Spleen (tissue), 11 donors: Measurements from ENCODE around the gene FBLN2. TPM values are rescaled to one million over a fixed set of nuclear protein-coding genes. Genes with fewer than 3 reads are reported as not detected.
A peak's percentile ranks its signal among the peaks of the same experiment; 100 is the strongest.

Source experiments
- DNase-seq: peaks from one replicate; pipeline ENCODE4 v3.0.0-alpha.2; 2020
- H3K27ac ChIP-seq, 8 donors: fragments of 200-600 bp; sonication (generic) in 7 of 8; 1 replicate in 4 of 8; 2 replicates in 4 of 8; pipeline versions ENCODE4 v1.5.0 to v1.8.0; 2016 to 2021; ENCODE audit warnings: inconsistent platforms in 4 of 8, mild to moderate bottlenecking in 4 of 8, moderate library complexity in 1 of 8
- H3K27me3 ChIP-seq, 7 donors: fragments of 200-600 bp; sonication (generic) in 6 of 7; replicated peaks in 1 of 7; 1 replicate in 4 of 7; 2 replicates in 3 of 7; pipeline versions ENCODE4 v1.5.0 to v1.8.0; 2016 to 2021; ENCODE audit warnings: inconsistent platforms in 3 of 7, mild to moderate bottlenecking in 1 of 7
- H3K36me3 ChIP-seq, 6 donors: fragments of 200-600 bp; sonication (generic) in 5 of 6; 1 replicate in 4 of 6; 2 replicates in 2 of 6; pipeline versions ENCODE4 v1.5.0 to v1.8.0; 2016 to 2021; ENCODE audit warnings: inconsistent platforms in 2 of 6
- H3K4me1 ChIP-seq, 6 donors: fragments of 200-600 bp; sonication (generic) in 5 of 6; 1 replicate in 3 of 6; 2 replicates in 3 of 6; pipeline versions ENCODE4 v1.5.0 to v1.8.0; 2016 to 2021; ENCODE audit warnings: inconsistent platforms in 3 of 6
- H3K4me3 ChIP-seq, 8 donors: fragments of 200-600 bp; sonication (generic) in 7 of 8; 1 replicate in 4 of 8; 2 replicates in 4 of 8; pipeline versions ENCODE4 v1.5.0 to v1.8.0; 2016 to 2021; ENCODE audit warnings: inconsistent platforms in 4 of 8, mild to moderate bottlenecking in 4 of 8, moderate library complexity in 2 of 8
- H3K9me3 ChIP-seq, 8 donors: fragments of 200-600 bp; sonication (generic) in 7 of 8; 1 replicate in 4 of 8; 2 replicates in 4 of 8; pipeline versions ENCODE4 v1.5.0 to v1.8.0; 2016 to 2021; ENCODE audit warnings: inconsistent platforms in 4 of 8
- POLR2A ChIP-seq, 3 donors: fragments of 450-650 bp; IDR thresholded peaks; one replicate each; pipeline ENCODE4 v1.5.1; 2017; ENCODE audit warnings: antibody characterized with exemption in 3 of 3, mild to moderate bottlenecking in 1 of 3
- POLR2AphosphoS5 ChIP-seq, 3 donors: sonication (generic); formaldehyde crosslinking; IDR thresholded peaks; one replicate each; pipeline ENCODE4 v1.5.1; 2017; ENCODE audit warnings: antibody characterized with exemption in 3 of 3
- WGBS, 5 donors: extraction: QIAGEN DNeasy Blood & Tissue Kit in 3 of 5; methylation state at CpG; one replicate each; pipeline versions ENCODE4 v1.1.5 to v1.1.7; 2013 to 2018; 5-methylcytosine and 5-hydroxymethylcytosine counted together
- intact Hi-C: fragments of 100-400 bp; cut with DNase I; formaldehyde crosslinking; loops from one replicate; pipeline ENCODE4 v1.15.0; 2023; ENCODE audit warnings: low total_unique reads
- polyA plus RNA-seq, 3 donors: library from polyadenylated mRNA; stranded (reverse); fragments of 200-250 nt; gene quantifications; one replicate each; pipeline ENCODE4 v1.2.1, GENCODE V29; 2013
- total RNA-seq, 7 donors: library from RNA; depleted of rRNA in 3 of 7; stranded (reverse); fragments of >200 nt in 3 of 7; fragmentation: NEBNext Ultra II Directional in 4 of 7; extraction: Animal tissue kit (Norgen Biotek cat#: 25700) in 4 of 7; gene quantifications; one replicate each; pipeline versions ENCODE4 v1.1.0 to v1.2.1, GENCODE V29; 2016 to 2021
- TF ChIP-seq, protein P1 (sequence below), 11 experiments: fragments of 200-600 bp in 7 of 11; fragments of 450-650 bp in 4 of 11; sonication (generic) in 4 of 11; IDR thresholded peaks in 8 of 11; conservative IDR thresholded peaks in 3 of 11; 1 replicate in 7 of 11; 2 replicates in 4 of 11; pipeline versions ENCODE4 v1.4.0 to v1.8.0; 2016 to 2021; ENCODE audit warnings: antibody characterized with exemption in 11 of 11, inconsistent platforms in 4 of 11, mild to moderate bottlenecking in 1 of 11
- donor health status: healthy with polysubstance abuse.
- donor health status: DM: no; HTN: no; CAD: no; lungs with moderate emphysema.
- donor health status: DM: no; HTN: no; CAD: no.
- donor health status: Bipolar disorder and iron deficiency.
- donor health status: healthy.
- donor health status: DM: no; HTN: no; CAD: no.
- donor health status: DM: yes; HTN: yes; CAD: no.

FBLN2 gene
- total and polyA plus RNA-seq, 10 donors: 6.1 to 28.2 (median 12.5) TPM

DNA sequence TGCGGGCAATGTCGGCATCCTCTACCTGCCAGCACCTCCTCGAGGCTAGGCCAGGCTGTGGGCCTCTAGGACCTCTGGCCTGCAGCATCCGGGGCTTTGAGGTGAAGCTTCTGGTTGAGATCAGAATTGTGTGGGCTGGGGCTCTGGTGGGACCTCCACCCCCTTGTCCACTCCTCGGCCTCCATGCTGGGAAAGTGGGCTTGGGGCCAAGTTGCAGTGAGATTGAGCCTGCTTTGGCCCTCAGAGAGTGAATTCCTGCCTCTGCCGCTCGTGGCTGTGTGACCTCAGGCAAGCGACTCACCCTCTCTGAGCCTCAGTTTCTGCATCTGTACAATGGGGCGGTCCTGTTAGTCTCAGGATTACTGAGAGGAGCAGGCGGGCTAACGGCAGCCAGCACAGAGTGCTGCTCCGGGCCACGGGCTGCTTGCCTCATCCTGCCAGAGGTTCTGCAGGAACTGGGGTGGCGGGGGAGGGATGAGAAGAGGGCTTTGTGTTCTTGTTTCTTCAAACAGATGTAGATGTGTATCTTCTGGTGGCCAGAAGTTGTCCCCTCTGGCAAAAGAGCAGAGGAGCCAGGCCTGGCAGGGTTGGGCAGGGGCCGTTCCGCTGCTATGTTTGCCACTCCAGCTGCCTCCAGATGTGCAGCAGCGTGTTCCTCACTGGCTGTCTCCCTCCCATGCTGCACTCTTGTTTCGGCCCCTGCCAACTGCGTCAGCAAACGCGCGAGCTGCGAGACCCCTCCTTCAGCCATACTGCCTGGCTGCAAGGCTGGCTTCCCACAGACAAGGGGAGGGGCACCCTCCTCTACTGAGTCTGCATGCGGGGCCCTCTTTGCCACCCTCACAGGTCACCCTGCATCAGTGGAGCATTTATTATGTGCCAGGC is 33.7 kb downstream of the FBLN2 start:
- peaks cover 0 to 19% (median 11%) of the 10 kb centered on the region in 6 donors for H3K4me1 ChIP-seq
- peak; percentile 67 for DNase-seq
- no peaks in the 10 kb centered on the region for H3K27me3 ChIP-seq
- intact Hi-C loops: no loop called here
- no peak overlapping the region for H3K27ac ChIP-seq
- no peaks in the 10 kb centered on the region for H3K9me3 ChIP-seq
- no peaks in the 10 kb centered on the region for H3K36me3 ChIP-seq
- no peak overlapping the region for H3K4me3 ChIP-seq
- WGBS, 5 donors: 71 to 87% (median 81%) methylated on average over 15 to 24 of the region's 24 CpGs
- TF ChIP-seq, protein P1, sequence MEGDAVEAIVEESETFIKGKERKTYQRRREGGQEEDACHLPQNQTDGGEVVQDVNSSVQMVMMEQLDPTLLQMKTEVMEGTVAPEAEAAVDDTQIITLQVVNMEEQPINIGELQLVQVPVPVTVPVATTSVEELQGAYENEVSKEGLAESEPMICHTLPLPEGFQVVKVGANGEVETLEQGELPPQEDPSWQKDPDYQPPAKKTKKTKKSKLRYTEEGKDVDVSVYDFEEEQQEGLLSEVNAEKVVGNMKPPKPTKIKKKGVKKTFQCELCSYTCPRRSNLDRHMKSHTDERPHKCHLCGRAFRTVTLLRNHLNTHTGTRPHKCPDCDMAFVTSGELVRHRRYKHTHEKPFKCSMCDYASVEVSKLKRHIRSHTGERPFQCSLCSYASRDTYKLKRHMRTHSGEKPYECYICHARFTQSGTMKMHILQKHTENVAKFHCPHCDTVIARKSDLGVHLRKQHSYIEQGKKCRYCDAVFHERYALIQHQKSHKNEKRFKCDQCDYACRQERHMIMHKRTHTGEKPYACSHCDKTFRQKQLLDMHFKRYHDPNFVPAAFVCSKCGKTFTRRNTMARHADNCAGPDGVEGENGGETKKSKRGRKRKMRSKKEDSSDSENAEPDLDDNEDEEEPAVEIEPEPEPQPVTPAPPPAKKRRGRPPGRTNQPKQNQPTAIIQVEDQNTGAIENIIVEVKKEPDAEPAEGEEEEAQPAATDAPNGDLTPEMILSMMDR (IDR thresholded peaks at IDR 0.05 in 8 of 11, conservative IDR thresholded peaks at IDR 0.05 in 3 of 11): no peak
- TF ChIP-seq POLR2A (IDR thresholded peaks at IDR 0.05) (no peak), POLR2AphosphoS5 (IDR thresholded peaks at IDR 0.05) (no peak)

DNA sequence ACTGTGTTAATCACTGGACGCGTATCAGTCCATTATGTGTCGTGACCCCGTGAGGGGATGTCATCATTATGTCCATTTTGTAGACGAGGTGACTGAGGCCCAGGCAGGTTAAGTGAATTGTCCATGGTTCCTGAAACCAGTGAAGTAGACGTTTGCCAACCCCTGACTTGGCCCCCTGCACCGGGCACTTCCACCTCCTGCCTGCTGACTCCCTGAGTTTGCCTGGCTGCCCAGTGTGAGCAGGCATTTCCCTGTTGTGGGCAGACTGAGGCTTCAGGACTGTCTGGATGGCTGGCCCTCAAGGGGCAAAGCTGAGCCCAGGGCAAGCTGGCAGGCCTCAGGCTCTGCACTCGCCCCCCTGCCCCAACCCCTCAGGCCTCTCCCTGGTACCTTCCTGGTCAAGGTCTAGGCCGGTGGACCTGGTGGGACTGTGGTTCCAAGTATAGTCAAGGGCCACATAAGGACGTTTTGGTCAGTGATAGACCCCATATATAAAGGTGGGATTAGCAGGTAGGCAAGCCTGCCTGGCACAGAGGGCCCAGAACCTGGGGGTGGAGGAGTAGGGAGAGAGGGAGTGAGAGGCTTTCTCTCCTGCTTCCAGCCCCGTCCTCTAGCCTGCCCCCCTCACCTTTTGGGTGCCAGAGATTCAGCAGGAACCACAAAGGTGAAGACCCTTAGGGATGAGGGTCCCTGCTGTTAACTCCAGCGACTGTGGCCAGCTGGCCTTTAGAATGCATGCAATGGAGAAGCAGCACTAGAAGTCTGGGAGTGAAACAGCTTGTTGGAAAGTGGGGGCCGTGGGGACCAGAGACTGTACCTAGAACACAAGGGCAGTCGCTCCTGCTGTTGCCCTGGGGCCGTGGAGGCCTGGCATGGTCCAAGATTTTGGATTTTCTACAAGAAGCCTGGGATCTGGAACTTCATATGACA is 34.6 kb downstream of the FBLN2 start:
- intact Hi-C loops: no loop called here
- TF ChIP-seq POLR2AphosphoS5 (IDR thresholded peaks at IDR 0.05): no peak
- TF ChIP-seq, protein P1 (IDR thresholded peaks at IDR 0.05 in 8 of 11, conservative IDR thresholded peaks at IDR 0.05 in 3 of 11): no peak
- TF ChIP-seq POLR2A (IDR thresholded peaks at IDR 0.05): no peak
- Histone ChIP-seq H3K27me3 (no peaks in the 10 kb centered on the region), H3K36me3 (no peaks in the 10 kb centered on the region), H3K4me3 (no peak overlapping the region), H3K9me3 (no peaks in the 10 kb centered on the region), H3K4me1 (peaks cover 0 to 19% (median 11%) of the 10 kb centered on the region in 6 donors), H3K27ac (no peak overlapping the region)
- WGBS, 5 donors: 80 to 83% (median 81%) methylated on average over 10 to 15 of the region's 15 CpGs
- DNase-seq: peak; percentile 59

DNA sequence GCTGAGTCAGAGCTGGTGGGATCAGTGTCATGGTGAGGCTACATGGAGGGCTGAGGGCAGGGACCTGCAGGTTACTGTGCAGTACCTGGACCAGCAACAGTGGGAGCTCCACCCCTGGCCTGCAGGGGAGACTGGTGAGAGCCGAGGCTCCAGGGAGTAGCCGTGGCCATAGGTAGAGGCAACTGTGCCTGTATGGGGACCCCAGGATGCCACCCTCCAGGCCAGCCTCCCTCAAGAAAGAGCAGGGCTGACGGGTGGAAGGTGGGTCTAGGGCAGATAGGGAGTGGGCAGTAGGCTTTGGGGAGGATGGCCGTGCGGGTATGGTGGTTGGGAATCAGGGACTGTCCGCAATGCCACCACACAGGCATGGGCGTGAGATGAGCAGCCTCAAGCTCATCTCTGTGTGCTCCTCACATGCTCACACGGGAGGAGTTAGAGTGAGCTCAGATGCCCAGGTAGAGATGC is 35.5 kb downstream of the FBLN2 start:
- TF ChIP-seq, protein P1 (IDR thresholded peaks at IDR 0.05 in 8 of 11, conservative IDR thresholded peaks at IDR 0.05 in 3 of 11): no peak
- no peak for TF ChIP-seq POLR2A (IDR thresholded peaks at IDR 0.05)
- no peak for TF ChIP-seq POLR2AphosphoS5 (IDR thresholded peaks at IDR 0.05)
- Histone ChIP-seq H3K36me3 (no peaks in the 10 kb centered on the region), H3K4me3 (no peak overlapping the region), H3K27ac (no peak overlapping the region), H3K27me3 (no peaks in the 10 kb centered on the region), H3K9me3 (no peaks in the 10 kb centered on the region), H3K4me1 (peaks cover 0 to 19% (median 11%) of the 10 kb centered on the region in 6 donors)
- WGBS, 5 donors: 91 to 95% (median 94%) methylated on average over 8 of the region's 8 CpGs
- peak; percentile 68 for DNase-seq
- intact Hi-C loops: no loop called here
